HUES6 (cell line): ENCODE data around the gene PHACTR1.

Source experiments
- H3K27ac ChIP-seq: 2 replicates; pipeline ENCODE4 v1.7.0; 2013; ENCODE audit warnings: low read depth, mild to moderate bottlenecking, low read length, inconsistent platforms
- H3K27me3 ChIP-seq: 2 replicates; pipeline ENCODE4 v1.6.1; 2013; ENCODE audit warnings: low read length; ENCODE audit not compliant: control insufficient read depth, insufficient read depth
- H3K36me3 ChIP-seq: 2 replicates; pipeline ENCODE4 v1.6.1; 2013; ENCODE audit warnings: low read length; ENCODE audit not compliant: control insufficient read depth, insufficient read depth
- H3K4me1 ChIP-seq: 2 replicates; pipeline ENCODE4 v1.6.1; 2013; ENCODE audit warnings: low read length; ENCODE audit not compliant: control insufficient read depth, insufficient read depth
- H3K4me3 ChIP-seq: 2 replicates; pipeline ENCODE4 v1.5.1; 2013; ENCODE audit warnings: low read depth, low read length
- H3K9ac ChIP-seq: one replicate; pipeline ENCODE4 v1.6.1; 2013; ENCODE audit warnings: mild to moderate bottlenecking, low read length
- H3K9me3 ChIP-seq: 2 replicates; pipeline ENCODE4 v1.6.1; 2013; ENCODE audit warnings: low read depth, low read length; ENCODE audit not compliant: control insufficient read depth, insufficient read depth

The PHACTR1 gene

DNA sequence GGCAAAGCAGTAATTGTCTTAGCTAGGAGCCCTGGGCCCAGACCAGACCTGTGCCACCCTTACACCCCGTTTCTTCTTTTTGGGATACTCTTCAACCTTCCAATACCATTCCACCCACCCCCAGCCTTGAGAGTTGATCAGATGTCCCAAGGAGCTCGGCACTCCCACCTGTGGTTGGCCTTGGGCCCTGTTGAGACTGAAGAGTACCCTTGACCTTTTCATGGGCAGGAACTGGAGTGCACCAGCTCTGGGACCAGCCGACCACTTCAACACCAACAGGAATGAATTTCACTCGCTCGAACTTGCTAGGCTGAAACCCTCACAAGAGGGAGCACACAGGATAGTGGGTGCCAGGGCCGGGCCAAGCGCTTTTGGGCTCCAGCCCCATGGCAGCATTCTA, 273.6 kb downstream of the PHACTR1 start:
- no peaks in the 10 kb centered on the region; the same call in 1 of the 2 replicates for H3K9me3 ChIP-seq
- H3K27me3 ChIP-seq: no peaks in the 10 kb centered on the region
- H3K4me3 ChIP-seq: no peak overlapping the region
- no peak overlapping the region for H3K27ac ChIP-seq
- H3K36me3 ChIP-seq: no peaks in the 10 kb centered on the region
- H3K4me1 ChIP-seq: no peaks in the 10 kb centered on the region
- no peak overlapping the region for H3K9ac ChIP-seq

DNA sequence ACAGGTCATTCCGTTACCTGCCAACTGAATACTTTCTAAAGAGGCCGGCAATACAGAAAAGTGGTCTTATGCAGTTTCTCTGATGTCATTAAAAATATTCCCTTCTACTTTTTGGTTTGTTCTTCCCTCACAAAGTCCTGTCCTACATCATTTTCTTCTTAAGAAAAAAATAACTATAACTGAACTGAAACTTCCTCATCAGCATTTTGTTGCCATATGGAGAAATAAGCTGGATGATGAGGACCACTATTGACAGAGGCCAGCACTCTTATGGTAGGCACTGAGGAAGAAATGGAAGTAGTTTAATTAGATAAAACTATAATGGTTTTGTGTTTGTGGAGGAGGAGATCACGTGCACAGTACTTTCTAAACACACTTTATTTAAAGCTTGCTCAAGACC, 274.9 kb downstream of the PHACTR1 start:
- H3K36me3 ChIP-seq: no peaks in the 10 kb centered on the region
- H3K27me3 ChIP-seq: no peaks in the 10 kb centered on the region
- no peak overlapping the region for H3K4me3 ChIP-seq
- no peaks in the 10 kb centered on the region; the same call in 1 of the 2 replicates for H3K9me3 ChIP-seq
- H3K4me1 ChIP-seq: no peaks in the 10 kb centered on the region
- H3K9ac ChIP-seq: no peak overlapping the region
- H3K27ac ChIP-seq: no peak overlapping the region

DNA sequence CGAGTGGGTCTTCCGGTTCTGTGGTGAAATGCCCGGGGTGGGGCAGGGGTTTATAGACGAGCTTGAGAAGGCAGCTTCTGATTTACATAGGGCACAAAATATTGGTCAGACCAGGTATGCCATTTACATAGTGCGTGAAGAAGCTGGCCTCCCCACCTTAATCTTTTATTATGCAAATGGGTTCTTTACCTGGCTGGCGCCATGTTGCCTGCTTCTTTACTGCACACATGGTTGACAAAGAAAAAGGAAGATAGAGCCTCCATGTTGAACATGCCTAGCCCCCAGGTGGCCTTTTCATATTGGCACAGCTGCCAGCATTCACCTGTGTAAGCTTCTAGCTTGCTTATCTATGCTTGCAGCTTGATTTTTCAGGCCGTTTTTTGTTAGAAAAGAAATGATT, 276.2 kb downstream of the PHACTR1 start:
- Histone ChIP-seq H3K9me3 (no peaks in the 10 kb centered on the region; the same call in 1 of the 2 replicates), H3K36me3 (no peaks in the 10 kb centered on the region), H3K9ac (no peak overlapping the region), H3K27me3 (no peaks in the 10 kb centered on the region), H3K27ac (peak overlapping the region; percentile 48; the same call in 1 of the 2 replicates), H3K4me1 (no peaks in the 10 kb centered on the region), H3K4me3 (no peak overlapping the region)

DNA sequence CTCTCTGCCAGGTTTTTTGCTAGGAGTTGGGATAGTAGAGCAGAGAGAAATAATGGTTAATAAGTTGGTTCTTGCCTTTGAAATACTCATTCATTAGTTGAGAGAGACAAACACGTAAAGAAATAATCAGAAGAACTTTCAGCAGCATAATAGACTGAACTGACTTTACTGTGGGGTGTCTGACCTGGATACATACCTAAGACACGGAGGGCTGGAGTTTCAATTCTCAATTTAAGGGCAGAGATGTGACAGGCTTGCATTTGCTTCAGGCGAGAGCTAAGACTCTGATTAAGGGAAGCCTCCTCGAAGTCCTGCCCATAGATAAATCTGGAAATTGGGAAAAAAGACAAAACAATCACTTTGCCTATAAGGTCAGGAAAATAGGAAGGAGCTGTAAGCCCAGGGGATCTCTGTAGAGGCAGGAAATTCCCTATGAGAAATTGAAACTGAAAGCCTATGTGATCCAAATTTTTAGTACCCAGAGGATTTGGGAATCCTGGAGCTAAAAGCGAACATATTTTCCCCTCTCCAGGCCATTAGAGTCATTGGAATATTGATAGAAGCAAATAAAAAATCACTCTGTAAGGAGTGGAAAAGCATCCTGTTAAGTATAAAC, 276.8 kb downstream of the PHACTR1 start:
- Histone ChIP-seq H3K4me1 (no peaks in the 10 kb centered on the region), H3K27me3 (no peaks in the 10 kb centered on the region), H3K27ac (peak overlapping the region; percentile 48; the same call in 1 of the 2 replicates), H3K4me3 (no peak overlapping the region), H3K9ac (no peak overlapping the region), H3K36me3 (no peaks in the 10 kb centered on the region), H3K9me3 (no peaks in the 10 kb centered on the region; the same call in 1 of the 2 replicates)

DNA sequence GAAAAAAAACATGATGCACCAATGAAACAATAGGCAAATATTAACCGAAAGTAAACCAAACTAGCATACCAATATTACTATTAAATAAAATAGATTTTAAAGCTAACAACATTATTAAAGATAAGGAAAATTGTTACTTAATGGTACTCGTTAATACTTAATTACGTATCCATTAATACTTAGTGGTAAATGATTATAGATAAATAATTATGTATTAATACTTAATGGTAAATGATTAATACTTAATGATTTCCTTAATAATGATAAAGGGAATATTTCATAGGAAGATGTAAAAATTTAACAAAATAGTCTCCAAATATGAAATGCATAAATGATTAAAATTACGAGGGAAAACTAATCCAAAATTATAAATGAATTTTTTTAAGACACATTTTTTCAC, 278.9 kb downstream of the PHACTR1 start:
- H3K36me3 ChIP-seq: no peaks in the 10 kb centered on the region
- no peaks in the 10 kb centered on the region for H3K27me3 ChIP-seq
- no peak overlapping the region for H3K9ac ChIP-seq
- no peaks in the 10 kb centered on the region for H3K4me1 ChIP-seq
- no peak overlapping the region for H3K27ac ChIP-seq
- H3K4me3 ChIP-seq: no peak overlapping the region
- no peaks in the 10 kb centered on the region; the same call in 1 of the 2 replicates for H3K9me3 ChIP-seq

DNA sequence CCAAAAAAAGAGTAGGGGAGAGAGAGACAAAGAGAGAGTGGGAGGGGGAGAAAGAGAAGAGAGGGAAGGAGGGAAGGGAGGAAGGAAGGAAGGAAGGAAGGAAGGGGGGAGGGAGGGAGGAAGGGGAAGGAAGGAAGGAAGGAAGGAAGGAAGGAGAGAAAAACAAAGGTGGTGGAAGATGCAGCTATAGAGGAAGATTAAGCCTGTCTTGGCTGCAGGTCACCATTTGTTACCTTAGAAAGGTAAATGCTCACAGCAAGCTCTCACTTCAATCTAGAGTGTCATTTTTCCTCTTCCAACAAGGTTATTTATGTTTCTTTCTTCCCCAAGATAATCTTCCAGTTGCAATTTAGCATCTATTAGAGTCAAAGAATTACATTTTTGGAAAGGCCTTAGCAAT, 284.0 kb downstream of the PHACTR1 start:
- no peaks in the 10 kb centered on the region for H3K27me3 ChIP-seq
- no peaks in the 10 kb centered on the region for H3K36me3 ChIP-seq
- H3K4me1 ChIP-seq: no peaks in the 10 kb centered on the region
- H3K4me3 ChIP-seq: no peak overlapping the region
- H3K9me3 ChIP-seq: no peaks in the 10 kb centered on the region
- H3K27ac ChIP-seq: no peak overlapping the region
- H3K9ac ChIP-seq: no peak overlapping the region

DNA sequence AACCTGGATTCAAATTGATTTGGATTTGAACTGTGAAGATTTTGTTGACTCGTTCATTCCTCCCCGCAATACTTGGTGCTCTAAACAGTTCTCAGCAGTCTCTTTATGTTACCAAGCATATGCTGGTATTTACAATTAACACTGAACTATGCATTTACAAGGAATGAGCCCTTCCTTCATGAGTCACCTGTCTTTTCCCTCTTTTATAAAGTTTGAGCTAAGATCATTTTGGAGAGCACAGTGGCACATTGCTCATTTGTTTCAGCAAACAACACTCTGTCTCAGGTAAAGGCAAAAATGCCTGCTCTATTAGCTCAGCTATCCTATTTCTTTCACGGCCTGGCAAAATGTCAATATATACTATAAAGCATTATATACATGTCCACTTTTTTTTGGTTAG, 285.4 kb downstream of the PHACTR1 start:
- H3K27me3 ChIP-seq: no peaks in the 10 kb centered on the region
- H3K9ac ChIP-seq: no peak overlapping the region
- H3K4me3 ChIP-seq: no peak overlapping the region
- no peak overlapping the region for H3K27ac ChIP-seq
- H3K9me3 ChIP-seq: no peaks in the 10 kb centered on the region
- no peaks in the 10 kb centered on the region for H3K4me1 ChIP-seq
- no peaks in the 10 kb centered on the region for H3K36me3 ChIP-seq

DNA sequence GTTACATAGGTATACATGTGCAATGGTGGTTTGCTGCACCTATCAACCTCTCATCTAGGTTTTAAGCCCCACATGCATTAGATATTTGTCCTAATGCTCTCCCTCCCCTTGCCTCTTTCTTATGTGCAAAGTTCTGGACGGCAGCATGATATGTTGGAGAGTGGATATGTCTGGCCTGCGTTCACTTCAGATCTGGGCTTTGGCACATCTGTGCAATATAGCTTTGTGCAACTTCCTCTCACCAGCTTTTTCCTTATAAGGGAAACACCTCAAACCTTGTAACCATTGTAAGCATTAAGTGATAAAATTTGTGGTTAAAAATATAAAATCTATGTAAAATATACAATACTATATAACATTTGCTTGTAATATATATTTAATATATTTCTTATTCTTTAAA, 288.0 kb downstream of the PHACTR1 start:
- H3K27ac ChIP-seq: no peak overlapping the region

DNA sequence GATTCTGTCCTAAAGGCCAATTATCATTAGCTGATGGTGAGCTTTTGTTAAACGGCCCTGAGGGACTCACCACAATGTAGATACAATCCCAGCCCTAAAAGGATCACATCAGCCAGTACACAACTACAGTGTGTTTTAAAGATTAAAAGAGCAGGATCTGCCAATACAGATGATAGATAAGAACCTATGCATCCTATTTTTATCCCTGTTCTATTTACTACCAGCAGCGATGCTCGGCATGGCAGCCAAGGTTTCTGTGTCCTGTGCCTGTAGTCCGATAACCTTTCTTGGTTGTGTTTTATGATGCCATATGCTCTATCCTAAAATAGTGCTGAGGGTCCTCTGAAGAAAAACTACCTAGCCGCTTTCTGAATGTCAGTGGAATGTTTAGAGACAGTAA, 289.4 kb downstream of the PHACTR1 start:
- Histone ChIP-seq H3K9me3 (no peaks in the 10 kb centered on the region), H3K36me3 (no peaks in the 10 kb centered on the region), H3K27ac (no peak overlapping the region)

More for the DNA sequence above, 288.0 kb downstream of the PHACTR1 start:
- H3K9ac ChIP-seq: no peak overlapping the region
- H3K9me3 ChIP-seq: no peaks in the 10 kb centered on the region
- no peaks in the 10 kb centered on the region; the same call in 1 of the 2 replicates for H3K27me3 ChIP-seq
- no peaks in the 10 kb centered on the region for H3K36me3 ChIP-seq
- no peaks in the 10 kb centered on the region for H3K4me1 ChIP-seq
- H3K4me3 ChIP-seq: no peak overlapping the region

DNA sequence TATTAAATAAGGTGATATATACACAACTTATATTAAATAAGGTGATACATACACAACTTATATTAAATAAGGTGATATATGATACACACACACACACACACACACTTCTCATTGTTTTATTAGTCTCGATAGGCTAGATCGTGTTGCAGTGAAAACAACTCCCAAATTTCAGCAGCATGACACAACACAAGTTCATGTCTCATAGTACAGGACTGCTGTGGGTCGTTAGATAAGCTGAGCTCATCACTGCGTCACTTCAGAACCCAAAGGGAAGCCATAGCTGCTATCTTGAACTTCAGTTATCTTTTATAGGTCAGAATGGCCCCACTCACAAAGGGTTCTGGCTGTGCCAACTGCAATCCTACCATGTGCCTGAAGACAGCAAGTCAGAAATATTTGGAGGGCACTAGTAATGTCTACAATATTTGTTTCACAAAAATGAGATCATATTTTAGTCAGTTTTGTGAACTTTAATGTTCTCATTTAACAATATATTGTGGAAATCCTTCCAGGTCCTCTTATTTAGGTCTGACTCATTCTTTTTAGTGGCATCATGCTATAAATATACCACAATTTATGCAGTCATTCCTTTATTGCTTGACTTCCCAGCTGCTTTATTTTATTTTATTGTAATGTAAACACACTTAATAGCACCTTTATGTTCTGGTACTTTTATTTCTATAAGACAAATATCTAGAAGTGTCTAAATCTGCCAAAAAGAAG, 290.2 kb downstream of the PHACTR1 start:
- no peak overlapping the region for H3K4me3 ChIP-seq
- H3K36me3 ChIP-seq: no peaks in the 10 kb centered on the region
- no peak overlapping the region for H3K9ac ChIP-seq
- no peak overlapping the region for H3K27ac ChIP-seq
- H3K9me3 ChIP-seq: no peaks in the 10 kb centered on the region
- H3K4me1 ChIP-seq: no peaks in the 10 kb centered on the region
- H3K27me3 ChIP-seq: peaks cover 15% of the 10 kb centered on the region

More for the DNA sequence above, 289.4 kb downstream of the PHACTR1 start:
- Histone ChIP-seq H3K9ac (no peak overlapping the region), H3K4me1 (no peaks in the 10 kb centered on the region), H3K4me3 (no peak overlapping the region), H3K27me3 (peaks cover 8% of the 10 kb centered on the region)

DNA sequence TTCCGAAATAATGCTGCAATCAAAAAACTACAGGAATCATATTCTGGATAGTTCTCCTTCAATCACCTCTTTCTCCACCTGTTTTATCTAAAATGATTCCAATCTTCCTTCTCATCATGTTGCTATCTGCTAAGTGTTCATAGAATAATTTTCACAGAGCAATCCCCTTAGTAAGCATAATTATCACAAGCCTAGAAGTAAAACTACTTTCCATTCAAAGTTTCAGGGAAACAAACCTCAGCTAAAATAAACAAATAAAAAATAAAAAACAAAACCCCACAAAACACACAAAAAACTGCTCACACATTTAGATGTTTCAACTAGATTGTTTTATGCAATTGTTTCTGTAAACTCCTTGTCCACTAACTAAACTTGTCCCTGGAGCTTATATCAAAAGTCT, 291.2 kb downstream of the PHACTR1 start:
- no peak overlapping the region for H3K4me3 ChIP-seq
- H3K36me3 ChIP-seq: no peaks in the 10 kb centered on the region
- no peak overlapping the region for H3K9ac ChIP-seq
- no peaks in the 10 kb centered on the region for H3K9me3 ChIP-seq
- H3K27me3 ChIP-seq: peaks cover 25% of the 10 kb centered on the region
- no peak overlapping the region for H3K27ac ChIP-seq
- peaks cover 1% of the 10 kb centered on the region; the same call in 1 of the 2 replicates for H3K4me1 ChIP-seq
